EL (cell line): Measurements from ENCODE around the gene GSX1.
"Not testable (repeated sequence)": the region's sequence is repeated elsewhere in the genome, so short reads cannot be mapped to it uniquely, and the experiment has no call there.

ENCODE experiments used
- DNase-seq: peaks from one replicate; pipeline ENCODE4 v3.0.0-alpha.2; 2016

GSX1 gene

DNA sequence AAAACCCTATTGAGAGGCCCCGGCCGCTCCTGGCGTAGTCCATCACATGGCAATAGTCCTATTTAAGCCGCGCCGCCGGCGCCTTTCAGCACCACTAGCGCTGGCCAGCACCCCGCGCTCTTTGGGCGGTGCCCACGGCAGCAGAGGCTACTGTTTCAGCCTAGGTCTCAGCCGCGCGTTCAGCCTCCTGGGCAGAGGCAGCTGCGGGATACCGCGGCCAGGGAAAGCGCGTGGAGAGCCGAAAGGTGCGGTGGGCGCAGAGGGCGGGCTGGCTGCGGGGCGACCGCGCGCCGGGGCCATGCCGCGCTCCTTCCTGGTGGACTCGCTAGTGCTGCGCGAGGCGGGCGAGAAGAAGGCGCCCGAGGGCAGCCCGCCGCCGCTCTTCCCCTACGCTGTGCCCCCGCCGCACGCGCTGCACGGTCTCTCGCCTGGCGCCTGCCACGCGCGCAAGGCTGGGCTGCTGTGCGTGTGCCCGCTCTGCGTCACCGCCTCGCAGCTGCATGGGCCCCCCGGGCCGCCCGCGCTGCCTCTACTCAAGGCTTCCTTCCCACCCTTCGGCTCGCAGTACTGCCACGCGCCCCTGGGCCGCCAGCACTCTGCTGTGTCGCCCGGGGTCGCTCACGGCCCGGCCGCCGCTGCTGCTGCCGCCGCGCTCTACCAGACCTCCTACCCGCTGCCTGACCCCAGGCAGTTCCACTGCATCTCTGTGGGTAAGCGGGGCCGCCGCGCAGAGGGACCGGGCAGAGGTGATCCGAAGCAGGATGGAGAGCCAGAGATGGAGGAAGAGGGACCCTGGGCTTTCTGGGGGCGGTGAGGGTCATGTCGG, at the start of gene GSX1:
Gene GSX1, plus strand, starts transcription at position 91 of the 826 bp plus-strand sequence. Its CDS starts 208 bp downstream, at position 299.
- DNase-seq, result peak; percentile 55

DNA sequence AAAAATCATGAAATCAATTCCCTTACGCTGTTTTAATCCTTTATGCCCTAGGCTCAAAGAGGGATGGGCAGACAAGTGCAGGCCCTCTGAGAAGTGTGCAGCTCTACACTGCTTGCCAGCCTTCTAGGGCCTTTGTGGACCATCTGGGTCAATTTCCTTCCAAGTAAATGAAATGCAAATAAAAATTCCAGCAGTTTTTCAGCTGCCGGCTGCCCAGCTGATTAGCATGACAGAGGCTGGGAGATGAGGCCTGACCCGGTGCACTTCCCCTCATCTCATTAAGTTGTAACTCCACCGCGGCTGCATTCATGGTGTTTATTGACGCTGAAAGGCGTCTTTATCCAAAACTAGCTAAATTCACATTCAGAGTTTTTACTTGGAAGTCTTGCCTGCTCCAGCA, 47.5 kb upstream of the GSX1 start:
- DNase-seq, result no peak

DNA sequence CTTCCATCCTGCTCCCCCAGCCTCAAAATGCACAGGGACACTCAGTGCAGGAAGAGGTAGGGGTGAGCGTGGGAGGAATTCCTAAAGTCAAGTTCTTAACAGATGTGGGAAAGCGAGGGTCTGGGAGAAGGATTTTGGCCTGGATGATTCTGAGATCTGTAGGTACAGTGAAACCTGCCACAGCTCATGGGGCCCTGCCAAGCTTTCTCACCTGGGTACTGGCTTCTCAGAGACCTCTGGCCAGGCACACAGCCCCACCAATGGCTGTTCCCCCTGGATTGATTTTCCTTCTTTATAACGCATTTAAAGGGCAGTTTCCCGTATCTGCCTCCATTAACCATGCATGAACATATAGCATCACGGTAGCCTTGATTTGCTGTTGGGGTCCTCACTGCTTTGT, 47.0 kb upstream of the GSX1 start:
- no peak for DNase-seq

DNA sequence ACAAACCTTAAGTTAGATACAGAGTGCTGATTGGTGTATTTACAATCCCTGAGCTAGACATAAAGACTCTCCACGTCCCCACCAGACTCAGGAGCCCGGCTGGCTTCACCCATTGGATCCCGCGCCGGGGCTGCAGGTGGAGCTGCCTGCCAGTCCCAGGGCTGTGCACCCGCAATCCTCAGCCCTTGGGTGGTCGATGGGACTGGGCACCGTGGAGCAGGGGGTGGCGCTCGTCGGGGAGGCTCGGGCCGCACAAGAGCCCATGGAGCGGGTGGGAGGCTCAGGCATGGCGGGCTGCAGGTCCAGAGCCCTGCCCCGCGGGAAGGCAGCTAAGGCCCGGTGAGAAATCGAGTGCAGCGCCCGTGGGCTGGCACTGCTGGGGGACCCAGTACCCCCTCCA, 44.1 kb upstream of the GSX1 start:
- not testable (repeated sequence) for DNase-seq

DNA sequence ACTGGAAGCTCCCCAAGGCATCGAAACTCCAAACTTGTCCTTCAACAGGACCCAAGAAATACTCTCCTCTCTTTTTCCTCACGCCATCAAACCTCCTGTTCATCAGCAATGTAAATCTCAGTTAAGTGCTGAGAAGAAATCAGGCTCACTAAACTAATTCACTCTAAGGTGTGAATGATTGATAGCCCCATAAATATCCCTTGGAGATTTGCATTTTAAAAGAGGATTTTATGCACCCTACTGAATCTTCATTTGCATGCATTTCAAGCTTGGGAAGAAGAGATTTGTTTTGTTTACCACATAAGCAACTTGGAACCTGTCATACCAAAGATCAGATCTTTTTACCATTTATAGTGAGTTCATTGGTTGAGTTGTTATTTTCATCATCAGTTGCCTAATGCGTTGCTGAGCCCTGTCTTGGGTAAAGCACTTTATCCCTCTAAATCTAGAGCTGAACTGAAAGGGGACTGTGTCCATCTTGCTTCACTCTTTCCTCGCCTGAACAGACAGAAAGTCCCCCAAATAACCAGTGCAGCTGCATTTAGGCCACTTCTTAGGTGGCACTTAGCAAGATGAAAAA, 40.2 kb upstream of the GSX1 start:
- no peak for DNase-seq

DNA sequence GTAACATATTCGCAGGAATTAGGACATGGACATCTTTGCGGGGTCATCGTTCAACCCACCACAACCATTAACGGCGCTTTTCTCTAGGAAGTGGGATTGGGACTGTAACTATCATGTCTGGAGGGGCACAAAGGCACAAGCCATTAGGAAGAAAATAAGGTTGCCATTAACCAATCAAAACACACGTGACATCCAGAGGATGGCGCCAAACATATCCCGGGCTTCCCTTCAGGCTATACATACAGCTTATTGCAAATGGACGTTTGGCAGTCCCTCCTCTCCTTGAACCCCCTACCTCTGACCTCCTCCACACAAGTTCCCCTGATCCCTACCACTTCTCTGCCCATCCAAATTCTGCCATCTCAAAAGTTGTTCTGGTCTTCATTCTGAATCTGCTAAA, 26.6 kb upstream of the GSX1 start:
- DNase-seq, result no peak

DNA sequence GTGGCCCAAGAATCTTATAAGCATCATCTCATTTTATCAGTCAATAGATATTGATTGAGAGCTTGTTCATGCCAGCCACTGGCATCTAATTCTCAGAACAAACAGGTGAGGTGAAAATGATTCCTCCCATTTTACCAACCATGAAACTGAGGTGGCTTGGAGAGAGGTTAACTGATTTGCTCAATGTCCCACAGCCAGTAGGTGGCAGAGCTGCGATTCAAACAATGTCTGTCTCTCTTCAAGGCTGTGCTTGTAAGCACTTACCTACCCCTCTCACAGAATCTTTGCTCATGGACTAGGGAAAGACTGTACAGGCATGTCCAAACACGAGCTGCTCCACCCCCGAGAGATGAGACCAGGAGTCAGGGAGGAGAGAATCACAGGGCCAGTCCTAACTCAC, 21.5 kb upstream of the GSX1 start:
- peak; percentile 21 for DNase-seq

DNA sequence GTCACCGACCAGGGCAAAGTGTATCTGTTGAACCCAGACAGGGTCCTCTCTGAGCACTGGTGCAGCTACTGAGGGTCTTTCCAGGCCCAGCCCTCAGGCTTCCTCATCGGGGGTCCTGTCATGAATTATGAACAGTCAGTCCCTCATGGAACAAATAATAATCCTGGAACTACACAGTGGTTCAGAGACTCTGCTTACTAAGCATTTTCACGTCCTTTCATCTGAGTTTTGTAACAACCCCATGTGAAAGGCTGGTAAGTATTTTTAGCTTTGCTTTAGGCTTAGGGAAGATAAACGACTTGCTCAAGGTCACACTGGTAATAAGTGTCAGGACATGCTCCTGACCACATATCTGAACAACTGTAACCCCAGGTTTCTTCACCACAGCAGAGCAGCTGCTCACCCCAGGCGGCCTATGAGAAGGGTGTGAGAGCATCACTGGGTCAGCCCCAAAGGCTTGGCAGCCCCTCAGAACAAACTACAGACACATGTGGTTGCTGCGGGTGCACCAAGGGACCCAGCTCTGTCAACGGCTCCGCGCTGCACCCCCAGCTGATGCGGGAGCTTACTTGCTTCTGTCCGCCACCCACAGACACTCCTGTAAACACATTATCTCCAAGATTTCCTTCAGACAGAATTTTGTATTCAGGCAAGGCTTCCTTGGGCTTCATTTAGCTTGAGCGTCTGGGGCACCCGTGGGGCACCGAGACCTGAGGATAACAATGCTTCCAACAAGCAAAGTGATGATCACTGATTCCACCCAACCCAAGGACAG, 19.4 kb upstream of the GSX1 start:
- DNase-seq, result no peak

DNA sequence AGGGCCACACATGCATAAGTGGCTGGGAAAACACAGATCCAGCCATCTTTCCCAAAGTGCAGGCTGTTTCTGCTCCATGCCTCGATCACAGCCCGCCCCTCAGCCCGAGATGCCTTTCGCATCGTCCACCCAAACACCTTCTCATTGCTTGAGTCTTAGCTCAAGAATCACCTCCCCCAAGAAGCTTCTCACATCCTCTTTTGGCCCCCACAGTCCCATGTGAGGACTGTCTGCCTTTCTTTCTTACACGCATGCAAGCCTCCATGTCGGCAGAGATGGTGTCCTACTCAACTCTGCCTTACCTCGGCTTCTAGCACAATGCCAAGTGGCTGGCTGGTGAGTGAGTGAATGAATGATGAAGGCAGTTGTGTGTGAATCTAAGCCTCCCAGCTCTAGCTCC, 18.1 kb upstream of the GSX1 start:
- DNase-seq, result no peak

DNA sequence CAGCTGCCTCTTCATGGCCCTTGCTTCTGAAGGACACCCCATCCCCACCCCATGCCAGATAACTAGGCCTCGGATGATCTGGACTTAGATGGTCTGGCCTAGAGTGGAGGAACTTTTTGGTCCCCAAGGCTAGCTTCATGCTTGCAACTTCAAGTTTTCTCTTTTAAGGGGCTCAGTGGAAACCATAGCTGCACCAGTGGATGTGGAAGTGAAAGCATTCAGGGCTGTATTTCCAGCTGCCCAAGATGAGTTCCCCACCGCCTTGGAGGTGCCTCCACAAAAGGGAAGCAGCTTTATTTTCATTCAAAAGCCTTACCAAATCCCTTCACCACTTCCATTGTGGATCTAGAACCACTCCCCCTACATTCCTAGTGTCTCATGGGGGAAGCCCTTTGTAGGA, 17.6 kb upstream of the GSX1 start:
- no peak for DNase-seq

DNA sequence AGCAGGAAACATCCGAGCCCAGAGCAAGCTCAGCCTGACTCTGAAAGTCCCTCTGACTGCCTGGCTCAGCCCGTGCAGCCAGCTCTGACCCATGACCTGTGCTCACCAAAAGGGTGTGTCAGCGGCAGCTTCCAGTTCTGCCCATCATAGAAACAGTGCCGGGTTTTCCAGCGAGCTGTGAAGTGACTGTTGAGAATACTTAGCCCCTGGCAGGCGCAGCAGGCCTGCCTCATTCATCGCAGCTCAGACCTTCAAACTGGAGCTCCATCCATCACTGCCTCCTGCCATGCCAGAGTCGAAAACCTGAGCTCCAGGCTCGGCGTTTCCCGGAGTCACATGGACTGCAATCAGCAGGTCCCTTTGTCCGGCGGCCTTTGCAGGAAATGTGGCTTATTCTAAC, 16.3 kb upstream of the GSX1 start:
- no peak for DNase-seq

DNA sequence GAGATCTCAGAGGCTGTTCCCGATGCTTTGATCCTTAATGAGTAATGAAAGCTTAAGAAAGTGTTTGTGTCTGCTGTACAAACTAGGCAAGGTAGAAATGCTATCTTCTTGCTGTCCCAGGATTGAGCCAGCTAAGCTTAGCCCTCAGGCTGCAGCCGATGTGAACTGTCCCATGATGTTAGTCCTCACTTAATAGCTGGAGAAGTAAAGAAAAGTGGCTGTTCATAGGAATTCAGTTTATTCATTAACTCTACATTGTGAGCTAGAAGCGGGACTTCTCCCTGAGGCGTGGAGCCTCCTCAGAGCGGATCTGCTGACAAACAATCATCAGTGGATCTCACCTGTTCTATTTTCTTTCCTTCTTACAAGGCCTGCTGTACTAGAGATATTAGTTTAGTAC, 10.1 kb upstream of the GSX1 start:
- DNase-seq, result no peak

DNA sequence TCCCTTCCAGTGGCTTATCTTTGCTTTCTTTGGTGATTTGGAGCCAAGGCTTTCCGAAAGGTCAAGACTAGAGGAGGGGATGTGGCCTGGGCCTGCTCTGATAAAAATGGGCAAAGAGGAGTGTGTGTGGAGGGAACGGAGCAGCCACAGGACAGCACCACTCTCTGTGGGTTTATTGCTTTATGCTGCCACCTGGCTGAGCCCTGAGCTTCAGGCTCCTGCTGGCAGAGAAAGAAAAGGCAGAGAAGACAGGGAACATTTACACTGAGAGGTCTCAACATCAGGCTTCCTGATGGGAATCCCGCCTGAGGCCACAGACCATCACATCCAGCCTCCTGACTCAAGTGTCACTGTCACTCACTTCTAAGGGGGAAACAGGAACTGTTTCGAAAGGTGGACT, 9.2 kb upstream of the GSX1 start:
- no peak for DNase-seq

DNA sequence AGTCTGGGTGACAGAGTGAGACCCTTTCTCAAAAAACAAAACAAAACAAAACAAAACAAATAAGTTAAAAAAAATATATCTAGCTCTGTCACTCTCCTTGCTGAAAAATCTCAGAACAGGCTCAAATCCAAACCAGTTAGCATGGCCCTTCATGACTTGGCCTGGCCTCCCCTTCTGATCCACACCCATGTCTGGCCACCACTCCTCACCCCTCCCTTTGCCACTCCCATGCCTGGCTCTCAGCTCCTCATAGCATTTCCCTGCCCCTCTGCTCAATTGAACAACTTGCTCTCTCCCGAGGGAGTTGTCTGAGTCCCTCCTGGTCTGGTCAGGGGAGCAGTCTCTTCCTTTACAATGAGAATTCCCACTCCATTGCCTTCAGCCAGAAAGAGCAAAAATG, 4.0 kb upstream of the GSX1 start:
- no peak for DNase-seq

DNA sequence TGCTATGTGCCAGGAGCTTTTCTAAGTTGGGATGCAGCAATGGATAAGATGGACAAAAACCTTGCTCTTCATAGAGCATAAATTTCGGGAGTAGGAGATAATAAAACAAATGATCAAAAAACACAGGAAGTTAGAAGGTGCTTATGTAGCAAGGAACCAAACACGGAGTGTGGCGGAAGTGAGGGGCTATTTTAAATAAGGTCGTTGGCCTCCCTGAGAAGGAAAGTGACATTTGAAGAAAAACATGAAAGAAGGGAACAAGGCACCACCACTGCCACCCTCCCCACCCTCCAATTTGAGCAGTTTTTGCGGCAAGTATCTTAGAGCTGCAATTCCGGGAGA, 3.2 kb upstream of the GSX1 start:
- DNase-seq, result no peak

DNA sequence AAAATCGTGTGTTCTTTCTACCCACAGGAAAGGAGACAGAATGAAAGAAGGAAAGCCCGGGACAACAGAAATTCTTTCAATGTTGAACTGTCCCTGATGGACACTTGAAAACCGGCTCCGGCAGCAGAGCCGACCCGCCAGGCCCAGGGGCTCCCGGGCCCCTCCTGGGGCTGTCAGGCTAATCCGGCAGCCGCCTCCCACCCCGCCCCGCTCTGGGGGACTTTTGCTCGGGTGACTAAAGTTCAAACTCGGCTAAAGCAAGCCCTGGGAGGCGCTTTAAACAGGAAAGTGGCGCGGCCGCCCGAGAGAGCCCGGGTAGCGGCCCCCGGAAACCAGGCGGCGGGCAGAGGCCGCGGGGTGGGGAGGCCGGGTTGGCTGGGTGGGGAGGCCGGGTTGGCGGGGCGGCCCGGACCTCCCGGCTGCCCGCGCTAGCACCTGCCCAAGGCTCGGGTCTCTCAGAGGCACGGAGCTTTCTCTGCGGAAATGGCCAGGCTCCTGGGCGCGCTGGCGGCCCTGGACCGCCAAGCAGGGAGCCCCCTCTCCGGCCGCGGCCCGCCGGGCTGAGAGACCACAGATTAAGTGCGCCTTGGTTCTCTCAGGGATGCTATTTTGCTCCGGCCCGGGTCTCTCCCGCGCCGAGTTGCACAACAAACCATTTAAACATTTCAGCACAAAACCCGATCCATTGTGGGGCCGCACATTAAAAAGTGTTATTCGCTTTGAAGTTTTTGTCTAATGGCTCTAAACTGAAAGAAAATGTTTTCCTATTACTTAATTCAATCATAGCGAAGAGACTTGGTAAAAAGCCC, 2.6 kb upstream of the GSX1 start:
- DNase-seq, result no peak

DNA sequence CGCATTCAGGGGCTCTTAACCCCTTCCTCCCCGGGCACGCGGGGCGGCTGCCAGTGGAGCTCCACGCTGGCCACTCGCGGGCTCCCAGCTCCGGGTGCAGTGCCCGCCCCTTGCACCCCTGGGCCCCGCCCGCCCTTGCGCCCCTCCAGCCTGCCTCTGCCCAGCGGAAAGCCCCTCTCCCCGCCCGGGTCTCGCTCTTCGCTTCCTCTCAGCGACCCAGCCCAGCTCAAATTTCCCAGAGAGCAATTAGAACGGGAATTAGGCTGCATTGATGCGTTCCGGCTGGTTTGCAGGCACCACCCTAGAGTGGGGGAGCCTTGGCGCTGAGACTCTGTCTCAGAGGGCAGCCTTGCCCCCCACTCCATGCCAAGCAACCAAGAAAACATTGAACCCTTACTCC, 1.8 kb upstream of the GSX1 start:
- no peak for DNase-seq

DNA sequence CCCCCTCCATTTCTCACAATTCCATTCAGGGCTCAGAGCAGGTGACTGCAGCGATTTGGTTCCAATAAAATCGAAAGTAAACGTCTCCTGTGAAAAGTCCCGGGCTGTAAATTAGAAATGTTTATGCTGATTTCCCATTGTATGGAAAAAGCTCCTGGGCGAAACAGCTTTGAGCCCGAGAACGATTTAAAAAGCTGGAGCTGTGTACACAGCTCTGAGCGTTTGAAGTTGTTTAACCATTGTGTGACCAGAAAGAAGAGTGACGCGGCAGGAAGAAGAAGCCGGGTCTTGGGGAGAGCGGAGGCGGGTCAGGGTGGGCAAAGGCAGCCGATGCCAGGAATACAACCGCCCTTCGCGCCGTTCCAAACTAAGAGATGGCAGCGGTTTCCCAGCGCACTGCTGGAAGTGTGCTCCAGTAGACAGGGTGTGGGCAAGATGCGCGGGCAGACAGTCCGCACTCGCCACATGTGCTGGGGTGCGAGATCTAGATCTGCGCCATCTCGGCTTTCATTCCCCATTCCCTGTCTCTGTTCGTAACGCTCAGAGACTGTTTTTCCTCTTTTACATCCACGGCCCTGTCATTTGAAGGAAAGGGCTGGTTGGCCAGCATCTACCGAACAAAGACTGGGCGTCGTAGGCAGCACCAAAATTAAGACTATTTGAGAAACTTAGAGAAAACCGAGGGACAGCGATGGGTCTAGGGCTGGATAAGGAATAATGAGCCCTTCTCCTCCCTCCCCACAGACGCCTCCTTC, 960 bp upstream of the GSX1 start:
- DNase-seq, result no peak

DNA sequence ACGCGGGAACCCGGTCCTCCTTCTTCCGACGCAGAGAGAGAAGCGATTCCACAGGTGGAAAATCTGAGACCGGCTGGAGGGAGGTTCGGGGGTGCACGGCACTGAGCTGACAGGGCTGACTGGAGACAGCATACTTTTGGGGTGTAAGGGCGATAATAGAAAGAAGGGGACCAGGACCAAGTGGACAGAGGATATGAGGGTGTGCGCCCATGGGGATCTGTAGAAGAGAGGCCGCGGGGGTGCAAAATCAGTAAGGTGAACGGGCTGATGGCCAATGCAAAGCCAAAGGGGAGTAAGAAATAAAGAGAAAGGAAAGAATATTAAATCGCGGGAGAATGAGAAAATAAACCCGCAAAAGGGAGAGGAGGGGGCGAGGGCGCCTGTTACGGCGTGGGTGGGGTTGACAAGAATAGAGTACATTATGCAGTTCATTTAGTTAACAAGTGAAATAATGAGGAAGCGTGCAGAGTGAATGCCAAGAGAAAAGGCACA, 336 bp upstream of the GSX1 start:
- no peak for DNase-seq

DNA sequence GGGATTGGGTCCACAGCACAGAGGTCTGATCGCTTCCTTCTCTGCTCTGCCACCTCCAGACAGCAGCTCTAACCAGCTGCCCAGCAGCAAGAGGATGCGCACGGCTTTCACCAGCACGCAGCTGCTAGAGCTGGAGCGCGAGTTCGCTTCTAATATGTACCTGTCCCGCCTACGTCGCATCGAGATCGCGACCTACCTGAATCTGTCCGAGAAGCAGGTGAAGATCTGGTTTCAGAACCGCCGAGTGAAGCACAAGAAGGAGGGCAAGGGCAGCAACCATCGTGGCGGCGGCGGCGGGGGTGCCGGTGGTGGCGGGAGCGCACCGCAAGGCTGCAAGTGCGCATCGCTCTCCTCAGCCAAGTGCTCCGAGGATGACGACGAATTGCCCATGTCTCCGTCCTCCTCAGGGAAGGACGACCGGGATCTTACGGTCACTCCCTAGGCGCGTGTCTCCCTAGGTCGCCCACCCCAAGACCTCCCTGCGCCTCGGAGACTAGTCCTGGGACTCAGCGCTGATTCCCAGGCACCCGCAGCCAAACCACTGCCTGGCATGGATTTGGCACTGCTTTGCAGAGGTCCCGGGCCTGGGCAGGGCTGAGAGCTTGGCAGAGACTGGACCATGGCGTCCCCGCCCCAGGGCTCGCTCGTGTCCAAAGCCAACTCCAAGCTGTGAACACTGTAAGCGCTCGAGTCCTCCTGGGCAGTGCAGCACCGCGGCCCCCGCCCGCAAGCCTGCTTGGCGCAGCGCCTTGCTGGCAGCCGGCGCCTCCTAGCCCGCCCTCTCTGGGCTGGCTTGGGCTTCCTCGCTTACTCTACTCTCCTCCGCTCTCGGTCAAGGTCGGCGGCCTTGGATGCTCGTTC, 1.5 kb downstream of the GSX1 start:
- DNase-seq, result no peak

DNA sequence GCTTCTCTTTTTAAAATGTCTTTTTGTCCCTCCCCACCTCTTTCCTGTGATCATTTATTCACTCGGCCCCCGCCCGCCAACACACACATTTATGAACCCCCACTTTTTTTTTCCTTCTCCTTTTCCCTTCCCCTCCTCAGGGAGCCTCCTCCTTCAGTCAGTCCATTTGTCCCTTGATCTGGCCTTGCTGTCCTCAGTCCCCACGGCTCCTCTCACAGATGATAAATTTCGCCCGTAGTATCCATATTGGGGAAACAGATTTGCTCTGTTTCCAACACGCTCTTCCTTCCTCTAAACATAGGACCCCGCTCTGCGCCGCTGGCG, 2.0 kb downstream of the GSX1 start:
- no peak for DNase-seq
